Retinal pigment epithelial cell (primary cell): ENCODE results near the gene MLYCD.
"Not testable (repeated sequence)": the region's sequence is repeated elsewhere in the genome, so short reads cannot be mapped to it uniquely, and the experiment has no call there.

Experiments
- DNase-seq: peaks from one replicate; pipeline ENCODE4 v3.0.0-alpha.2; 2010; ENCODE audit warnings: low read depth
- H3K4me3 ChIP-seq: 2 replicates; pipeline ENCODE4 v1.5.1; 2011; ENCODE audit warnings: mild to moderate bottlenecking, low read length, control low read depth, moderate library complexity
- CTCF ChIP-seq: conservative IDR thresholded peaks from 2 replicates; pipeline ENCODE4 v1.5.1; 2011; ENCODE audit warnings: low read depth, low read length, control low read depth, inconsistent platforms

Gene MLYCD

GRCh38 chr16:83940119-83940518 is 41.2 kb downstream of the MLYCD start:
- H3K4me3 ChIP-seq, result no peak overlapping the region
- no peak for DNase-seq
- no peak for TF ChIP-seq CTCF

- no peak for TF ChIP-seq CTCF
- DNase-seq, result no peak
- H3K4me3 ChIP-seq, result no peak overlapping the region
Observed at GRCh38 chr16:83940630-83941378, 41.9 kb downstream of the MLYCD start.

- H3K4me3 ChIP-seq, DNase-seq: not testable (repeated sequence)
Observed at GRCh38 chr16:83941546-83941945, 42.6 kb downstream of the MLYCD start.

GRCh38 chr16:83942074-83942473 is 43.2 kb downstream of the MLYCD start:
- no peak for TF ChIP-seq CTCF
- no peak overlapping the region for H3K4me3 ChIP-seq
- no peak for DNase-seq

GRCh38 chr16:83942815-83943515 is 44.0 kb downstream of the MLYCD start:
- no peak for TF ChIP-seq CTCF
- H3K4me3 ChIP-seq, result no peak overlapping the region
- no peak for DNase-seq

- no peak for DNase-seq
- no peak for TF ChIP-seq CTCF
- no peak overlapping the region for H3K4me3 ChIP-seq
Observed at GRCh38 chr16:83943516-83944050, 44.7 kb downstream of the MLYCD start.

GRCh38 chr16:83945587-83945986 is 46.7 kb downstream of the MLYCD start:
- TF ChIP-seq CTCF, result no peak
- no peak for DNase-seq
- H3K4me3 ChIP-seq, result no peak overlapping the region
